K562 (cell line): Measurements from ENCODE around the gene BEST1. TPM values are rescaled to one million over a fixed set of nuclear protein-coding genes. Genes with fewer than 3 reads are reported as not detected.

ENCODE experiments used
- BRD4 ChIP-seq: fragments of 200-600 bp; sonication (generic); IDR thresholded peaks from 2 replicates; pipeline ENCODE4 v1.6.1; 2017; ENCODE audit warnings: inconsistent platforms
- CC2D1A ChIP-seq: fragments of 450-650 bp; IDR thresholded peaks from 2 replicates; pipeline ENCODE4 v1.6.1; 2017; ENCODE audit warnings: mild to moderate bottlenecking
- ETV1 ChIP-seq: fragments of 450-650 bp; conservative IDR thresholded peaks from 2 replicates; pipeline ENCODE4 v1.6.1; 2016; ENCODE audit warnings: missing genetic modification characterization, control low read depth, low read depth, missing compliant biosample characterization
- FOXK1 ChIP-seq: sonication (generic); formaldehyde crosslinking; IDR thresholded peaks from 2 replicates; pipeline ENCODE4 v1.8.0; 2022; ENCODE audit warnings: missing genetic modification reagents, mild to moderate bottlenecking, borderline replicate concordance
- HMG20A ChIP-seq: fragments of 450-650 bp; formaldehyde crosslinking; conservative IDR thresholded peaks from 2 replicates; pipeline ENCODE4 v1.4.0; 2020; ENCODE audit warnings: mild to moderate bottlenecking, mixed read lengths
- POLR2A ChIP-seq: fragments of 450-650 bp; conservative IDR thresholded peaks from 2 replicates; pipeline ENCODE4 v1.6.1; 2016
- RAD51 ChIP-seq: fragments of 450-650 bp; IDR thresholded peaks from 2 replicates; pipeline ENCODE4 v1.7.1; 2016; ENCODE audit warnings: low read depth, mild to moderate bottlenecking, borderline replicate concordance
- STAT5A ChIP-seq: IDR thresholded peaks from 2 replicates; pipeline ENCODE4 v1.6.1; 2012; ENCODE audit warnings: low read length, inconsistent platforms, borderline replicate concordance
- THAP12 ChIP-seq: fragments of 250-450 bp; sonication (Bioruptor Pico); IDR thresholded peaks from 2 replicates; pipeline ENCODE4 v1.9.0; 2021; ENCODE audit warnings: mild to moderate bottlenecking, inconsistent platforms
- TSC22D4 ChIP-seq: fragments of 450-650 bp; IDR thresholded peaks from 2 replicates; pipeline ENCODE4 v1.6.1; 2016; ENCODE audit warnings: missing genetic modification characterization, missing biosample characterization, control low read depth
- ZNF121 ChIP-seq: sonication (generic); formaldehyde crosslinking; conservative IDR thresholded peaks from 2 replicates; pipeline ENCODE4 v1.8.0; 2022; ENCODE audit warnings: missing genetic modification reagents
- ZNF644 ChIP-seq: fragments of 200-800 bp; sonication (Bioruptor generic); IDR thresholded peaks from 2 replicates; pipeline ENCODE4 v1.6.1; 2016; ENCODE audit warnings: low read depth, missing genetic modification characterization, missing compliant biosample characterization
- polyA plus RNA-seq, 8 experiments: library from polyadenylated mRNA; depleted of rRNA in 4 of 8; stranded (reverse) in 5 of 8; unstranded in 3 of 8; fragments of >200 nt; fragmentation: Nextera tagmentation in 2 of 8; fragmentation: Illumina TruSeq in 1 of 8; extraction: Ambion mirVana in 2 of 8; extraction: Trizol in 1 of 8; gene quantifications; 2 replicates each; pipeline versions ENCODE4 v1.2.1 to v1.2.3, GENCODE V29; 2011 to 2014; ENCODE audit warnings: inconsistent platforms in 1 of 8, missing spikeins in 1 of 8
- total RNA-seq, 7 experiments: library from RNA; depleted of rRNA in 6 of 7; stranded (reverse); fragments of >200 nt in 6 of 7; fragmentation: Illumina TruSeq in 2 of 7; extraction: Trizol in 2 of 7; gene quantifications; 2 replicates each; pipeline versions ENCODE4 v1.2.1 to v1.2.3, GENCODE V29; 2011 to 2021; ENCODE audit warnings: low replicate concordance in 1 of 7

The BEST1 gene
- total and polyA plus RNA-seq, 9 of the 15 experiments (the other 6 are each of a cell fraction or from before 2014, with no cell fraction given), result 0.07 to 1.3 (median 0.40) TPM

- TF ChIP-seq THAP12 (CRISPR knock-in tag) (no peak), CC2D1A (peak; percentile 11; the same call in 1 of the 2 replicates), STAT5A (peak; percentile 3; the same call in 1 of the 2 replicates), HMG20A (CRISPR knock-in tag) (0 out of 2 replicates have a peak, but pooled peaks have one; percentile 22), TSC22D4 (no peak), ZNF121 (no peak), POLR2A (peak; percentile 92; the same call in 1 of the 2 replicates), BRD4 (no peak), FOXK1 (peak; percentile 64), ETV1 (0 out of 2 replicates have a peak, but pooled peaks have one; percentile 10), RAD51 (peak; percentile 75), ZNF644 (tag) (no peak)
Observed at GRCh38 chr11:61963282-61964057, 13.3 kb downstream of the BEST1 start (continued).
